Measurements from ENCODE around the gene GALNT2.

DNA sequence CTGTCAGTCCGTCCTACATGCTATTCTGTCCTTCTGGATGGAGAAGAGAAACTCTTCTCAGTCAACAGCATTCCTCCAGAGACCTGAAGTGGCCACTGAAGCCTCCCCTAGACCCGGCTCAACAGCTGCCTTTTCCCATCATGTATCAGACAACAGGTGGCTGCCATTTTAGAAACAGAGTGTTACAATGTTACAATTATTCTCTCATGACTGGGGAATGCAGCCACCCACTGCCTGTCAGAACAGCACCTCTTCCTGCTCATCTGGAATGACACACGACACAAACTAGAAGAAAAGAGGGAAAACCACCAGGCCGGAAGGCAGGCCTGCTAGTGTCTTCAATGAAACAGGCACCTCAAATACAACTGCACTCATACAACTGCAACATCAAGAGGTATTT lies 253.8 kb downstream of the GALNT2 start:
- TF ChIP-seq, protein P1, sequence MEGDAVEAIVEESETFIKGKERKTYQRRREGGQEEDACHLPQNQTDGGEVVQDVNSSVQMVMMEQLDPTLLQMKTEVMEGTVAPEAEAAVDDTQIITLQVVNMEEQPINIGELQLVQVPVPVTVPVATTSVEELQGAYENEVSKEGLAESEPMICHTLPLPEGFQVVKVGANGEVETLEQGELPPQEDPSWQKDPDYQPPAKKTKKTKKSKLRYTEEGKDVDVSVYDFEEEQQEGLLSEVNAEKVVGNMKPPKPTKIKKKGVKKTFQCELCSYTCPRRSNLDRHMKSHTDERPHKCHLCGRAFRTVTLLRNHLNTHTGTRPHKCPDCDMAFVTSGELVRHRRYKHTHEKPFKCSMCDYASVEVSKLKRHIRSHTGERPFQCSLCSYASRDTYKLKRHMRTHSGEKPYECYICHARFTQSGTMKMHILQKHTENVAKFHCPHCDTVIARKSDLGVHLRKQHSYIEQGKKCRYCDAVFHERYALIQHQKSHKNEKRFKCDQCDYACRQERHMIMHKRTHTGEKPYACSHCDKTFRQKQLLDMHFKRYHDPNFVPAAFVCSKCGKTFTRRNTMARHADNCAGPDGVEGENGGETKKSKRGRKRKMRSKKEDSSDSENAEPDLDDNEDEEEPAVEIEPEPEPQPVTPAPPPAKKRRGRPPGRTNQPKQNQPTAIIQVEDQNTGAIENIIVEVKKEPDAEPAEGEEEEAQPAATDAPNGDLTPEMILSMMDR (IDR thresholded peaks at IDR 0.05; ENCODE audit: borderline replicate concordance, extremely low read depth, low read length, poor library complexity, severe bottlenecking): no peak
- TF ChIP-seq EZH2 (IDR thresholded peaks at IDR 0.05; ENCODE audit: borderline replicate concordance, low read depth, low read length, severe bottlenecking): no peak

All from DND-41 (cell line).